T-cell (primary cell): ENCODE data around the gene NANOS2. TPM values are rescaled to one million over a fixed set of nuclear protein-coding genes. Genes with fewer than 3 reads are reported as not detected.

Experiments
- ATAC-seq, 4 experiments: fragments of 200-7000 bp in 3 of 4; fragments of 150-1000 bp in 1 of 4; cut with Tn5 transposase; replicated peaks in 1 of 4; 1 replicate in 3 of 4; 2 replicates in 1 of 4; pipeline ENCODE4 v1.10.0; 2021; ENCODE audit warnings: moderate library complexity in 3 of 4, mild to moderate bottlenecking in 2 of 4, moderate number of reproducible peaks in 1 of 4
- CTCF ChIA-PET, 2 donors: fragments of 300-600 bp; sonication (Branson Sonifier 250); formaldehyde crosslinking; loops; one replicate each; lab custom pipeline; 2022; ENCODE audit warnings: antibody characterized with exemption in 2 of 2; lab: Charles Lee
- POLR2A ChIA-PET, 2 donors: fragments of 300-600 bp; sonication (Branson Sonifier 250); formaldehyde crosslinking; loops; one replicate each; lab custom pipeline; 2022; ENCODE audit warnings: antibody characterized with exemption in 2 of 2; lab: Charles Lee
- DNase-seq, 35 experiments: peaks; one replicate each; pipeline versions ENCODE4 v3.0.0 to v3.0.0-alpha.2; 2013 to 2023
- H3K27ac ChIP-seq: one replicate; pipeline ENCODE4 v1.5.1; 2013; ENCODE audit warnings: low read length
- H3K27me3 ChIP-seq, 2 experiments: replicated peaks in 1 of 2; 1 replicate in 1 of 2; 2 replicates in 1 of 2; pipeline versions ENCODE4 v1.6.1 to v1.7.0; 2013; ENCODE audit warnings: low read length in 1 of 2, mixed read lengths in 1 of 2; ENCODE audit not compliant: control insufficient read depth in 2 of 2, insufficient read depth in 2 of 2; ENCODE audit errors: extremely low read depth in 1 of 2
- H3K36me3 ChIP-seq, 2 donors: 1 replicate in 1 of 2; 2 replicates in 1 of 2; pipeline versions ENCODE4 v1.6.1 to v1.7.0; 2013; ENCODE audit warnings: low read length in 1 of 2; ENCODE audit not compliant: control insufficient read depth in 2 of 2, insufficient read depth in 1 of 2; ENCODE audit errors: extremely low read depth in 1 of 2
- H3K4me1 ChIP-seq, 2 experiments: 1 replicate in 1 of 2; 2 replicates in 1 of 2; pipeline versions ENCODE4 v1.6.1 to v1.7.0; 2013; ENCODE audit warnings: low read length in 2 of 2, mixed read lengths in 1 of 2; ENCODE audit not compliant: insufficient read depth in 2 of 2, control insufficient read depth in 1 of 2; ENCODE audit errors: extremely low read depth in 1 of 2
- H3K4me3 ChIP-seq, 2 donors: 1 replicate in 1 of 2; 2 replicates in 1 of 2; pipeline versions ENCODE4 v1.5.1 to v1.7.0; 2013; ENCODE audit warnings: mild to moderate bottlenecking in 2 of 2, low read length in 1 of 2, moderate library complexity in 1 of 2; ENCODE audit not compliant: control insufficient read depth in 1 of 2; ENCODE audit errors: extremely low read depth in 1 of 2
- H3K9me3 ChIP-seq: 2 replicates; pipeline ENCODE4 v1.7.0; 2013
- H3K27ac Mint-ChIP-seq, 2 donors: one replicate each; pipeline ENCODE4 v1.8.0; 2020 to 2021; ENCODE audit warnings: mild to moderate bottlenecking in 2 of 2, mixed read lengths in 2 of 2
- H3K27me3 Mint-ChIP-seq, 2 donors: one replicate each; pipeline ENCODE4 v1.8.0; 2021 to 2022; ENCODE audit warnings: mixed read lengths in 2 of 2
- H3K36me3 Mint-ChIP-seq: one replicate; pipeline ENCODE4 v1.8.0; 2021; ENCODE audit warnings: mixed read lengths
- H3K4me1 Mint-ChIP-seq, 3 donors: one replicate each; pipeline ENCODE4 v1.8.0; 2020 to 2022; ENCODE audit warnings: mixed read lengths in 3 of 3, mild to moderate bottlenecking in 1 of 3
- H3K4me3 Mint-ChIP-seq, 3 donors: one replicate each; pipeline ENCODE4 v1.8.0; 2020 to 2022; ENCODE audit warnings: mild to moderate bottlenecking in 3 of 3, mixed read lengths in 3 of 3, moderate library complexity in 3 of 3
- H3K9me3 Mint-ChIP-seq, 3 donors: one replicate each; pipeline ENCODE4 v1.8.0; 2020 to 2022; ENCODE audit warnings: mixed read lengths in 3 of 3
- WGBS: methylation state at CpG from one replicate; pipeline ENCODE4 v1.1.5; 2013; ENCODE audit warnings: missing lambda C conversion rate; ENCODE audit not compliant: insufficient coverage; 5-methylcytosine and 5-hydroxymethylcytosine counted together
- total RNA-seq, 35 experiments: library from RNA in 6 of 35; stranded (reverse) in 6 of 35; fragments of 120-200 nt in 1 of 35; gene quantifications; one replicate each; pipeline versions ENCODE4 v1.2.1 to v1.2.4 and lab custom pipeline; 2013 to 2026

Gene NANOS2
- total RNA-seq, 5 donors from 2014 or later (not counting 1 experiment from before 2014, with no cell fraction given): not detected

DNA sequence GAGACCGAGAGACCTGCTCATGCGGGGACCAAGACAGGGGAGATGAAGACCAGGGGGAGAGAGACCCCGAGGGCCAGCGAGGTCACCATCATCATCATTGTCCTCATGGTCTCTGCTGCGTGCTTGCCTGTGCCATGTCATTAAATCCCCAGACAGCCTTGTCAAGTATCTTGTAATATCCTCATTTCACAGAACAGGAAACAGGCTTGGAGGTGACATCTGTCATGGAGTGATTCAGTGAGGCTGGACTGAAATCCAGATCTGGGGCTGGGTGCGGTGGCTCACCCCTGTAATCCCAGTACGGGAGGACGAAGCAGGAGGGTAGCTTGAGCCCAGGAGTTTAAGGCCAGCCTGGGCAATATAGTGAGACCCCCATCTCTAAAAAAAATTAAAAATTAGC is 5.9 kb upstream of the NANOS2 start:
- Histone ChIP-seq H3K36me3 (no peaks in the 10 kb centered on the region), H3K9me3 (no peaks in the 10 kb centered on the region), H3K27ac (no peak overlapping the region), H3K4me3 (no peak overlapping the region), H3K27me3 (peaks cover 5 to 35% of the 10 kb centered on the region in 2 experiments), H3K4me1 (no peaks in the 10 kb centered on the region)
- DNase-seq: no peak
- Mint-ChIP-seq H3K36me3 (no peaks in the 10 kb centered on the region), H3K4me1 (no peaks in the 10 kb centered on the region), H3K4me3 (no peak overlapping the region), H3K27ac (no peak overlapping the region), H3K9me3 (no peaks in the 10 kb centered on the region), H3K27me3 (peaks cover 6 to 19% of the 10 kb centered on the region in 2 donors)
- ChIA-PET POLR2A (interaction anchor here in 1 of 2 donors (0.7 kb wide), 1 partner anchor 10 kb away, joined by 6 read pairs; no protein-coding TSS in a partner anchor), CTCF (interaction anchor here (0.6 to 0.9 kb wide), 2 partner anchors 17 to 30 kb away, joined by 3 read pairs; no protein-coding TSS in a partner anchor)
- no peak for ATAC-seq
- 92% methylated on average over 2 of the region's 8 CpGs for WGBS

DNA sequence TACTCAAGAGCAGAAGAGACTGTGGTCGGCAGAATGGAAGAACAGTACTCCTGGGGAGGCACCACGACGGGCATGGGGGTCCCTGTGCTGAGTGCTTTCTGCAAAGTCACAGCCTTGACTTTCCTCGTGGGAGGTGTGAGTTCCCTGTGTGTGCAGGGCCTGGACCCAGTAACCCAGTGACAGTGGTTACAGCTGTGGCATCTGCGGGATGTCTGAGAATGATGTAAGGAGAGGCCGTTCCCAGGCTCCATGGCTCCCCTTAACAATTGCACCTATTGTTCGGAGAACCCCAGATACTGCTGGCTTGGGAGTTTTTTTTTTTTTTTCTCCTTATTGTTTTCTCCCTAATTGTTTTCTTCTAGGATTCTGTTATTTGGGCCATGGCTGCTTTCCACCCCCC is 5.1 kb upstream of the NANOS2 start:
- CTCF ChIA-PET: interaction anchor here (0.5 to 0.9 kb wide), 4 partner anchors 17 to 921 kb away, joined by 3 to 4 read pairs (median 3); no protein-coding TSS in a partner anchor

DNA sequence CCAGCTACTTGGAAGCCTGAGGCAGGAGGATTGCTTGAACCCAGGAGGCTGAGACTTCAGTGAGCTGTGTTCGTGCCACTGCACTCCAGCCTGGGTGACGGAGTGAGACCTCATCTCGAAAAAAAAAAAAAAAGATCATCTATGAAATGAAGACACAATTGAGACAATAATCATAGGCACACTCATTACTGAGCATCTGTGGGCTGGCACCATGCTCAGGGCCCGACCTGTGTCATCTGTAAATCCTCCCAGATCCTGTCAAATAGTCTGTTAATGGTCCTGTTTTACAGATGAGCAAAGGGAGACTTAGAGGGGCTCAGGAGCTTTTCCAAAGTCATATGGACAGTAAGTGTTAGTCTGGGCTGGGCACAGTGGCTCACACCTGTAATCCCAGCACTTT is 4.1 kb upstream of the NANOS2 start:
- Histone ChIP-seq H3K4me3 (no peak overlapping the region), H3K27me3 (peaks cover 7 to 50% of the 10 kb centered on the region in 2 experiments), H3K9me3 (no peaks in the 10 kb centered on the region), H3K27ac (no peak overlapping the region), H3K36me3 (no peaks in the 10 kb centered on the region), H3K4me1 (no peaks in the 10 kb centered on the region)
- H3K27ac Mint-ChIP-seq: no peak overlapping the region
- POLR2A ChIA-PET: no interaction called here
- CTCF ChIA-PET: no interaction called here
- WGBS: 71% methylated on average over 3 of the region's 4 CpGs
- H3K36me3 Mint-ChIP-seq: no peaks in the 10 kb centered on the region
- no peak overlapping the region for H3K4me3 Mint-ChIP-seq
- ATAC-seq (no peak), DNase-seq (no peak)
- H3K9me3 Mint-ChIP-seq: no peaks in the 10 kb centered on the region
- peaks cover 10 to 22% of the 10 kb centered on the region in 2 donors for H3K27me3 Mint-ChIP-seq
- no peaks in the 10 kb centered on the region for H3K4me1 Mint-ChIP-seq

More for the DNA sequence above, 5.1 kb upstream of the NANOS2 start:
- Mint-ChIP-seq H3K9me3 (no peaks in the 10 kb centered on the region), H3K27ac (no peak overlapping the region), H3K36me3 (no peaks in the 10 kb centered on the region), H3K4me3 (no peak overlapping the region), H3K4me1 (no peaks in the 10 kb centered on the region), H3K27me3 (peaks cover 9 to 22% of the 10 kb centered on the region in 2 donors)
- ATAC-seq (no peak), DNase-seq (no peak)
- no peaks in the 10 kb centered on the region for H3K36me3 ChIP-seq
- H3K27ac ChIP-seq: no peak overlapping the region
- no peak overlapping the region for H3K4me3 ChIP-seq
- H3K4me1 ChIP-seq: no peaks in the 10 kb centered on the region
- POLR2A ChIA-PET: interaction anchor here in 1 of 2 donors (0.7 kb wide), 1 partner anchor 10 kb away, joined by 6 read pairs; no protein-coding TSS in a partner anchor
- WGBS: 60% methylated on average over 3 of the region's 7 CpGs
- H3K9me3 ChIP-seq: no peaks in the 10 kb centered on the region
- peaks cover 7 to 41% of the 10 kb centered on the region in 2 experiments for H3K27me3 ChIP-seq

DNA sequence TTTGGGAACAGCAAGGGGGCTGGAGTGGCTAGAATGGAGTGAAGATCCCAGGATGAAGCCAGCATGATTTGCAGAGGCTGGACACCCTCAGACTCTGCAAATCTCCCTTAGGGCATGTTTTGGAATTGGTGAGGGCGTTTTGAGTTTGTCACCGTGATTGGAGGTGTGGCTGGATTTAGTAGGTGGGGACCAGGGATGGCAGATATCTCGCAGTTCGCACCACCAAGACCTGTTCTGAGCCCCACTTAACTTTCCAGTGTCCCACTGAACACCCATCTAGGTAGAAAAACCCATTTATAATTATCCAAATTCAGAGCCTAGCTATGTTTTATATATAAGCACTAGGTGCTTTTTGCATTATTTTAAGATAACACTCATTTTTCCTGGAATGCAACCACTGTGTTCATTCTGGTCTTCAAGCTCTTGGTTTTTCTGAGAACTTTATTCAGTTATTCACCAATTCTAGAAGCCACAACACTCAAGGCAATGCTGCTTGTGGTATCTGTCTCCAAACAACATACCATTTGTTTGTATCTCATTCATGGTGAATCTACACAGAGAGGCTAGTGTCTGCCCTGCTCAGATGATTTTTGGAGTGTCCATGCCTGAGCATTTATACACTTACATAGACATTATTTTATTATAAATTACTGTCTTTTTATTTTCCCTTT is 3.0 kb upstream of the NANOS2 start:
- Mint-ChIP-seq H3K27ac (no peak overlapping the region), H3K36me3 (no peaks in the 10 kb centered on the region), H3K4me3 (no peak overlapping the region), H3K9me3 (no peaks in the 10 kb centered on the region), H3K4me1 (no peaks in the 10 kb centered on the region), H3K27me3 (peaks cover 19 to 33% of the 10 kb centered on the region in 2 donors)
- Histone ChIP-seq H3K27ac (no peak overlapping the region), H3K4me1 (no peaks in the 10 kb centered on the region), H3K27me3 (peaks cover 7 to 60% of the 10 kb centered on the region in 2 experiments), H3K36me3 (no peaks in the 10 kb centered on the region), H3K4me3 (no peak overlapping the region), H3K9me3 (no peaks in the 10 kb centered on the region)
- POLR2A ChIA-PET: interaction anchor here in 1 of 2 donors (0.6 kb wide), 1 partner anchor 224 kb away, joined by 5 read pairs; no protein-coding TSS in a partner anchor
- ATAC-seq (no peak), DNase-seq (no peak)
- no CpG with 5 or more reads among the region's 4 CpGs for WGBS
- CTCF ChIA-PET: interaction anchor here in 1 of 2 donors (0.6 kb wide), 1 partner anchor 186 kb away, joined by 3 read pairs; no protein-coding TSS in a partner anchor

DNA sequence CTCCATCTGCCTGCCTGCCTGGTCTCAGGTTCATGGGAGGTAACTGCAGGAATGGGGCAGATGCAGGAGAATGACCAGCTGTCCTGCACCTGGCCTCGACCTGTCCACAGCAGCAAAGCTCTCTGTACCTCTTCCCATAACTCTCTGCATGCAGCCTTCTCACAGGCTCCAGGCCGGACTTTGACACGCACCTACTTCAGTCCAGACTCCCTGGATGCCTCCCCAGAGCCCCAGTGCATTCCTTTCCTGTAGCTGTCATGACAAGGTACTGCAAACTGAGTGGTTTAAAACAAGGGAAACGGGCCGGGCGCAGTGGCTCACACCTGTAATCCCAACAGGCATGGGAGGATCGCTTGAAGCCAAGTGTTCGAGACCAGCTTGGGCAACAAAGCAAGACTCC is 3.3 kb downstream of the NANOS2 start:
- Histone ChIP-seq H3K4me3 (no peak overlapping the region), H3K36me3 (no peaks in the 10 kb centered on the region), H3K9me3 (no peaks in the 10 kb centered on the region), H3K27me3 (peaks cover 5 to 53% of the 10 kb centered on the region in 2 experiments), H3K27ac (no peak overlapping the region), H3K4me1 (no peaks in the 10 kb centered on the region)
- ChIA-PET POLR2A (no interaction called here), CTCF (no interaction called here)
- DNase-seq (no peak), ATAC-seq (no peak)
- WGBS: 55% methylated on average over 3 of the region's 8 CpGs
- Mint-ChIP-seq H3K9me3 (no peaks in the 10 kb centered on the region), H3K27ac (no peak overlapping the region), H3K36me3 (no peaks in the 10 kb centered on the region), H3K4me3 (no peak overlapping the region), H3K4me1 (no peaks in the 10 kb centered on the region), H3K27me3 (peaks cover 29 to 41% of the 10 kb centered on the region in 2 donors)

DNA sequence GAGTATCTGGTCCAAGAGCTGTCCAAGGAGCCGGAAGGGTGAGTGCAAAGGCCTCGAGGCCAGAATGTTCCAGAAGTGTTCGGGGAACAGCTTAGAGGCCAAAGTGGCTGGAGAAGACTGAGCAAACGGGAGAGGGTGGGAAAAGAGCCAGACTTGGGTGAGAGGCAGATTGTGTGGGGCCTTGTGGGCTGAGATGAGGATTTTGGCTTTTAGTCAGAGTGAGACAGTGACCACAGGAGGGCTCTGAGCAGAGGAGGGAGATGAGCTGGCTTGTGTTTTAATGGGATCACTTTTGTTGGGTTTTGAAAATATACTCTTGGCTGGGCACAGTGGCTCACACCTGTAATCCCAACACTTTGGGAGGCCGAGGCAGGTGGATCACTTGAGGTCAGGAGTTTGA is 5.6 kb downstream of the NANOS2 start:
- H3K4me1 Mint-ChIP-seq: peaks cover 0 to 3% (median 0%) of the 10 kb centered on the region in 3 donors
- DNase-seq (no peak), ATAC-seq (no peak)
- no peaks in the 10 kb centered on the region for H3K36me3 ChIP-seq
- no peaks in the 10 kb centered on the region for H3K9me3 ChIP-seq
- no peak overlapping the region for H3K27ac Mint-ChIP-seq
- no peaks in the 10 kb centered on the region for H3K4me1 ChIP-seq
- no peak overlapping the region for H3K27ac ChIP-seq
- ChIA-PET POLR2A (no interaction called here), CTCF (no interaction called here)
- H3K27me3 Mint-ChIP-seq: peaks cover 25 to 38% of the 10 kb centered on the region in 2 donors
- peaks cover 0 to 38% of the 10 kb centered on the region in 2 experiments for H3K27me3 ChIP-seq
- H3K36me3 Mint-ChIP-seq: no peaks in the 10 kb centered on the region
- 72% methylated on average over 3 of the region's 5 CpGs for WGBS
- no peak overlapping the region for H3K4me3 ChIP-seq
- H3K4me3 Mint-ChIP-seq: no peak overlapping the region
- no peaks in the 10 kb centered on the region for H3K9me3 Mint-ChIP-seq
